ENCODE results near the gene AURKAIP1. TPM values are rescaled to one million over a fixed set of nuclear protein-coding genes. Genes with fewer than 3 reads are reported as not detected.

AURKAIP1 gene
- total and polyA plus RNA-seq, 9 of the 15 experiments (the other 6 are each of a cell fraction or from before 2014, with no cell fraction given), result 7.8 to 478 (median 92.0) TPM

GRCh38 chr1:1391225-1391624 is 16.2 kb upstream of the AURKAIP1 start:
- no peaks in the 10 kb centered on the region for H4K20me1 ChIP-seq (replicated peaks; ENCODE audit: control insufficient read depth, insufficient read depth, low read length)
- BruUV-seq (replicated peaks), result no TSS peak
- H3K4me3 ChIP-seq, result no peak overlapping the region
- in situ Hi-C loops (cut with MboI), result no loop called here
- ChIA-PET CTCF (ENCODE audit: low intra/inter-chr PET ratio) (no interaction called here), POLR2A (interaction anchor here (0.6 to 7.1 kb wide), 8 partner anchors 6 to 421 kb away, joined by 3 to 58 read pairs (median 4); partner anchors contain the start of genes AURKAIP1, CCNL2 and MRPL20)
- ATAC-seq, result no peak
- peaks cover 6 to 13% of the 10 kb centered on the region in 2 experiments; a peak in 4 of 5 replicates for H3K4me1 ChIP-seq (replicated peaks in 1 of 2; ENCODE audit: control insufficient read depth in 2 of 2, insufficient read depth in 2 of 2, low read length in 2 of 2)
- no peaks in the 10 kb centered on the region for H3K9me1 ChIP-seq (ENCODE audit: control insufficient read depth, insufficient read depth, low read length)
- intact Hi-C loops (cut with micrococcal nuclease), result loop anchor here (10.0 kb wide), 1 partner anchor 124 kb away; the partner anchor contains the start of gene ATAD3A
- 0 out of 4 replicates have a peak overlapping the region, but pooled peaks of 1 of the 2 experiments have one; percentile 32 for H3K9ac ChIP-seq (ENCODE audit: insufficient read depth in 1 of 2, low read depth in 2 of 2, low read length in 2 of 2)
- H3K79me2 ChIP-seq (ENCODE audit: control insufficient read depth, insufficient read depth, low read length), result peaks cover 30% of the 10 kb centered on the region; the same call in 2 of the 3 replicates
- H3K9me3 ChIP-seq (replicated peaks; ENCODE audit: control insufficient read depth, insufficient read depth, low read depth, low read length), result no peaks in the 10 kb centered on the region
- FAIRE-seq, result no peak
- H2AFZ ChIP-seq (ENCODE audit: low read depth, low read length), result no peak overlapping the region
- peak in 1 of 4 experiments; percentile 12 for DNase-seq (ENCODE audit: extremely low read depth in 1 of 4, low spot score in 3 of 4)
- no peaks in the 10 kb centered on the region for H3K27me3 ChIP-seq (ENCODE audit: control insufficient read depth in 2 of 2, insufficient read depth in 2 of 2, low read length in 2 of 2)
- no peak overlapping the region for H3K4me2 ChIP-seq (ENCODE audit: insufficient read depth, low read length)
- 87% methylated on average over 12 of the region's 12 CpGs for WGBS (ENCODE audit: insufficient coverage, low coverage, missing lambda C conversion rate)
- TF ChIP-seq SETDB1 (IDR thresholded peaks at IDR 0.05; ENCODE audit: low read length) (no peak), ZFPM2 (CRISPR knock-in tag; IDR thresholded peaks at IDR 0.05) (no peak), ZNF239 (CRISPR knock-in tag; IDR thresholded peaks at IDR 0.05) (no peak), RBFOX2 (IDR thresholded peaks at IDR 0.05; ENCODE audit: low read depth, low read length) (peak; percentile 52; the same call in 1 of the 2 replicates), MEIS2 (IDR thresholded peaks at IDR 0.05; ENCODE audit: partially characterized antibody) (no peak), ZNF253 (CRISPR knock-in tag; conservative IDR thresholded peaks at IDR 0.05) (no peak), ZBTB33 (CRISPR knock-in tag; IDR thresholded peaks at IDR 0.05) (peak; percentile 63; the same call in 1 of the 2 replicates), ZNF347 (CRISPR knock-in tag; IDR thresholded peaks at IDR 0.05; ENCODE audit: low read depth) (no peak), ZNF24 (IDR thresholded peaks at IDR 0.05) (no peak), GATAD2A (IDR thresholded peaks at IDR 0.05) (no peak), ZC3H4 (CRISPR knock-in tag; IDR thresholded peaks at IDR 0.05; ENCODE audit: borderline replicate concordance) (no peak), NKRF (IDR thresholded peaks at IDR 0.05; ENCODE audit: borderline replicate concordance) (no peak), WHSC1 (IDR thresholded peaks at IDR 0.05; ENCODE audit: low read length) (no peak), ZBTB5 (IDR thresholded peaks at IDR 0.05) (no peak), SOX6 (IDR thresholded peaks at IDR 0.05) (no peak)
- H3K36me3 ChIP-seq (ENCODE audit: control insufficient read depth, insufficient read depth, low read length), result peaks cover 96% of the 10 kb centered on the region
- no peak overlapping the region for H3K27ac ChIP-seq (ENCODE audit: extremely low read depth, low read depth, low read length)

Measured in K562 (cell line).